GM12875 (cell line): ENCODE data around the gene SPTA1.

ENCODE experiments used
- H3K4me3 ChIP-seq: one replicate; pipeline ENCODE4 v1.5.1; 2011; ENCODE audit warnings: low read depth, low read length, control low read depth
- CTCF ChIP-seq: IDR thresholded peaks from 2 replicates; pipeline ENCODE4 v1.5.1; 2011; ENCODE audit warnings: low read depth, mild to moderate bottlenecking, control low read depth, inconsistent platforms, low read length, moderate library complexity, borderline replicate concordance; ENCODE audit not compliant: insufficient read depth

Gene SPTA1

GRCh38 chr1:158686111-158687009 lies at the start of gene SPTA1:
SPTA1 (minus strand) TSS chr1:158686715; CDS start chr1:158686517, 198 bp downstream.
- no peak for TF ChIP-seq CTCF

DNA sequence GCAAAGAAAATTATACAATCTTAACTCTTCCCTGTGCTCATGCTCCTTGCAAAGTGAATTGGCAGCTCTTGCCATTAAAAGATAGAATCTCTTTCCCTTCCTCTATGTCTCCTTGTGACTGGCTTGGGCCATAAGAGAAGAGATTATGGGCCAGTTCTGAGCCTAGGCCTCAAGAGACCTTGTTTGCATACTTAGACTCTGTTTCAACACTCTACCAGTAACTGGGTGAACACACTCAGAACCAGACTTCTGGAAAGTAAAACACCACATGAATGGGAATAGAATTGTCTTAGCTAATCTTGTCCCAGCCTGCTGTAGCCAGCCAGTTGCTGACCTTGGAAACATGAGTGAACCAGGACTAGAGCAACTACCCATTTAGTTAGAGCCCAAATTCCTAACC lies 49.3 kb upstream of the SPTA1 start:
- no peak overlapping the region for H3K4me3 ChIP-seq
- no peak for TF ChIP-seq CTCF

More at GRCh38 chr1:158686111-158687009, at the start of gene SPTA1:
- H3K4me3 ChIP-seq, result no peak within 1 kb of the TSS

DNA sequence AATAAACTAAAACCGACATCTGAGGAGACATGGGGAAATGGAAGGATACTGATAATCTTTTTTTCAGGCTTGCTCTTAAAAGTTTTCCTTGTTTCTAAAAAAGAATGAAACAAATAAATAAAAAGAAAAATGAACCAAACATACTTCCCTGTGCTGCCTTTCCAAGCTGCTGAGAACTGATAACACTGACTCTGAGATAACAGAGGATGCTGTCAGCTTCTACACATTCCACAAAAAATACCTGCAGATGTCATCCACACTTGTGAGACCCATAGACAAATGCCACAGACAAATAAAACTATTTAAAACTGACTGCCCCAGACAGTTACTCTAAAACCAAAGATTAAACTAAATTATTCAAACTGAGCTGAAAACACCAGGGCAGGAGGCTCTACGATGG lies 46.0 kb upstream of the SPTA1 start:
- no peak for TF ChIP-seq CTCF
- no peak overlapping the region for H3K4me3 ChIP-seq

DNA sequence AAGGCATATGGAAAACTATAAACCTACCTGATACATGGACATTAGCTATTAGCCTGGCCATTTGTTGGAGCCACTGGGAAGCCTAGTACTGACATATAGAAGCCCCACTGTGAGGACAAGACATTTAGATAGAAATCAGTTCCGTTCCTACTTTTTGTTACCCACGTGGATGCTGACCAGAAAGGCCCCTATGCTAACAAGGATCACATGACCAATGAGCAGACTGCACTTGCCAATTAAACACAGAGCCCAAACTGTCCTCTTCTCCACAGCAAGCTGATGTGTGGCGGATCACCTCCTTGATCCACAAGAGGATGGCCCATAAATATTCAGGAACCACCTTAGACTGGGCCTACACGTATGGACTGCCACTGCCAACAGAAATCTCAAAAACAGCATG lies 45.2 kb upstream of the SPTA1 start:
- no peak for TF ChIP-seq CTCF
- no peak overlapping the region for H3K4me3 ChIP-seq

DNA sequence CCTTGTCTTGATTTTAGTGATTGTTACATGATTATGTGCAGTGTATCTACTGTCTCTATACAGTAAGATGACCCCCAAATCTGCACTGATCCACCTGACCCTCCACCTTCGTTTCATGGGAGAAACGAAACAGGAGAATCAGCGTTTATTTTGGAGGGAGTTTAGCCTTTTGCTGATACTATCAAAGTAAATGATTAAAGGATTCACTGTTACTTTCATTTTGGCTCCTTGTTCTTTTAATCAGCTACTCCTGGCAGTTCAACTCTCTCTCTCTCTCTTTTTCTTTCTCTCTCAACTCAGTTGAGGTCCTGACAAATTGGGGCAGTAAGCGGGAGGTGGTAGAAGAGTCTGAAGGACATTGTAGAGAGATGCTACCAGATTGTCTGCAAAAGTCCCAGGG lies 43.9 kb upstream of the SPTA1 start:
- no peak overlapping the region for H3K4me3 ChIP-seq
- TF ChIP-seq CTCF, result no peak

GRCh38 chr1:158728510-158729225 lies 42.2 kb upstream of the SPTA1 start:
- TF ChIP-seq CTCF, result no peak
- H3K4me3 ChIP-seq, result no peak overlapping the region

GRCh38 chr1:158724442-158724841 lies 37.9 kb upstream of the SPTA1 start:
- TF ChIP-seq CTCF, result no peak
- no peak overlapping the region for H3K4me3 ChIP-seq
